Left kidney (tissue), 2 donors: Measurements from ENCODE around the gene PSD2. TPM values are rescaled to one million over a fixed set of nuclear protein-coding genes. Genes with fewer than 3 reads are reported as not detected.

Experiments used
- DNase-seq: peaks from one replicate; pipeline ENCODE4 v3.0.0-alpha.2; 2013
- polyA plus RNA-seq: library from polyadenylated mRNA; unstranded; fragments of 120-200 nt; gene quantifications from one replicate; pipeline ENCODE4 v1.2.1, GENCODE V29; 2013; ENCODE audit not compliant: insufficient read length

The PSD2 gene
- polyA plus RNA-seq, 1 donor: 2.2 TPM

- DNase-seq: no peak
These were observed 32.2 kb upstream of the PSD2 start for GRCh38 chr5:139763280-139763929.

- no peak for DNase-seq
These were observed 31.4 kb upstream of the PSD2 start for GRCh38 chr5:139763930-139764791.

DNA sequence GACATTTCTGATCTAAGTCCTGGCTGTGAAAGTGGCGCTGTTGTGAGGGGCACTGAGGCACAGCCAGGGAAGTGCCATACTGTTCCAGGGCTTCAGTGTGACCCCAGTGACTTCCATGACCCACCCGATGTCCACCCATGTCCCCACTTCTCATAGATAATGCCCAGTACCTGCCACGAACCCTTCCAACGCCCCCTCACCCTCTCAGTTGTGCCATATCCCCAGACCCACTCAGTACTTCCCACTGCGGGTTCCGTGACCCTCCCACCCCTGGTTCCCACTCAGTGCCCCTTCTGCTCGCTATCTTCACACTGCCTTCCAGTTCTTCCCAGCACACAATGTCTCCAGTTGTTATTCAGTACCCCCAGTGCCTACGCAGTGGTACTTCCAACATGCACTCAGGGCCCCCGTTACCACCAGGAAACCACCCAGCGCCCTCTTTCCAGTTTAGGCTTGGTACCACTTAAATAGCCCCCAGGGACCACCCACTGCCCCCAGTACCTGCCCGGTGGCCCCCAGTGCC is 30.7 kb upstream of the PSD2 start:
- no peak for DNase-seq

DNA sequence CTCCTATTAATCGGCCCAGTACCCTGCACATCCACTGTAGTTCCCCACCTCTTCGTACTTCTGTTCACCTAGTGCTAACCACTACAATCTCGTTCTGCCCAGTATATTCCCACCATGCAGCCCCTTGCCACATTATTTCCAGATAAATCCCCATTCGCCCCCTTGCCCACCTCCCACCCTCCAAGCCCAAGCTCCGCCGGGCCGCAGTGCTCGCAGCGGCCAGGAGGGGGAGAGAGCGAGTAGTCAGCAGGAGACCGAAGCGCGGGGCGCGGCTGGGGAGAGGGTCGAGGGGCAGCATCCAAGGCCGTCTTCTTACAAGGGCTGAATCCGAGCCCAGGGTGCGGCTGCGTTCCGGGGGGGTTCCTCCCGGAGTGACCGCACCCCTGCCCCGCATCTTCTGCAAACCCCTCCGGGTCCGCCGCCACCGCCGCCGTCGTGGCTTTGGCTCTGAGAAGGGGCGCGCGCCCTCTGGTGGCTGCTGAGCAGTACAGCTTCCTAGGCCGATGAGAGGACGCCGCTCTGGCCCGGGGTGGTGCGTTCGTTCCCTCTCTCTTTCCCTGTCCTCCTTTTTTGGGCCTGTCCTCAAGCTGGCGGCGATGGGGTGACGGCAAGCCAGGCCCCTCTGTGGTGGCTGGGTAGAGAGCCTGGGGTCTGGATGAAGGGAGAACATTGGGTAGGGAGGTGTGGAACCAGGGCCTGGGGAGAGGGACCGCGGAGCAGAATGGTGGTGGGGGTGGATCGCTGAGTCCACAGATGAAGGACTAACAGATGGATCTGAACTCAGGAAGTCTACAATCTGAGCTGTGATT is 30.0 kb upstream of the PSD2 start:
- peak; percentile 83 for DNase-seq

DNA sequence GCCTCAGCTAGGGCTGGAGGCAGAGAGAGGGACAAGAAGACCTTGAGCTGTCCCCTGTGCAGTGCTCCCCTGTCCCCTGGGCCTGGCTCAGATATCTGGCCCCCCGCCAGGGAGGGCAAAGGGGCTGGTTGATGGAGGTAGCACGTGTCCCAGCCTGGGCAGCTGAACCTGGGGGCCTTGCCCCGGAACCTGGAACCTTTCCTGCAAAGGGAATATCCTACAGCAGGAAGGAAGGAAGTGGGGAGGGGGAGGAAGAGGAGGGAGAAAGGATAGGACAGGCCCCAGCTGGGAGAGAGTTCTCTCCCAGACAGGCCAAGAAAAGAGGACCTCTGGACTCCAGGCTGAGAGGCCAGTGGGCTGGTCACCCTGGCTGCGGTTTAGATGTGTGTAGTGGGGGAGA is 27.6 kb upstream of the PSD2 start:
- DNase-seq: no peak

DNA sequence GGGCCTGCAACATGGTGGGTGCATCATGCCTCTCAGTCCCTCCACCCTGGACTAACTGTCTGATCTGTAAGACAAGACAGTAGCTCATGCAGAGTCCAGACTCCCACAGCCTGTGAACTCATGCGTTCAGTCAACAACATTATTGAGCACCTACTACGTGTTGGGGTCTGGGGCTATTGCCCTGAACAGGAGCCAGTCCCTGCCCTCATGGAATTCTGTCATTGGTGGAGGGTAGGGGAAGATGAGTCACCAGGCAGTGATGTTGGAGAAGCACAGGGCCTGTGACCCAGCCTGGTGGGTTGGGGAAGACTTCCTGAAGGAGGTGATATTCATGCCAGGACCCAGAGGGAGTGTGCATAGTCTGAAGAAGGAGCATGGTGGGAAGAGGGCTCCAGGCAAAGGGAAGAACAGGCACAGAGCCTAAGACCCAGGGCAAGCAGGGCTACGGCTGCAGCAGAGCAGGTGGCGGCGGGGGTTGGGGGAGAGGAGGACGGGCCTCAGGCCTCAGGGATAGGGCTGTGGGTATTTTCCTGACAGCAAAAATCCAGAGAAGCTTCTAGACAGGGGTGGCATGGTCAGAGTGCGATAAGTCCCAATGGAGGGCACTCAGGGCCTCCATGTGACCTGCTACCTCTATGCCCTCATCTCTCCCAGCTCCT is 26.7 kb upstream of the PSD2 start:
- DNase-seq: no peak

- DNase-seq: no peak
These were observed 26.1 kb upstream of the PSD2 start for GRCh38 chr5:139769477-139769876.

DNA sequence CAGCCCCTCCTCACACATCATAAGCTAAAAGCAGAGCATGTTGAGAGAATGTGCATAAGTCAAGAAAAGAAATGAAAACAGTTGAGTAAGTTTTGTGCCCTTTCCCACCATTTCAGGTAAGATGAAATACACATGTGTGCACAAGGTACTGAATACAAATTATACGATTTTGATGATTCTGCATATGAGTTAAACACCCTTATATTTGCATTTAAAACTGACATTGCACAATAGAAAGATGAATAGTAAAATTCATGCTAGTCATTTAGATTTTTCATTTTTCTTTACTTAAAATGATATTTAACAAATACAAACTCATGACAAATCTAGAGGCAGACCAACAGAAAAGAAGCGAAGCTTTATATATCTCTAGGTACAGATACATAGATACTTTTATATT is 24.9 kb upstream of the PSD2 start:
- no peak for DNase-seq

DNA sequence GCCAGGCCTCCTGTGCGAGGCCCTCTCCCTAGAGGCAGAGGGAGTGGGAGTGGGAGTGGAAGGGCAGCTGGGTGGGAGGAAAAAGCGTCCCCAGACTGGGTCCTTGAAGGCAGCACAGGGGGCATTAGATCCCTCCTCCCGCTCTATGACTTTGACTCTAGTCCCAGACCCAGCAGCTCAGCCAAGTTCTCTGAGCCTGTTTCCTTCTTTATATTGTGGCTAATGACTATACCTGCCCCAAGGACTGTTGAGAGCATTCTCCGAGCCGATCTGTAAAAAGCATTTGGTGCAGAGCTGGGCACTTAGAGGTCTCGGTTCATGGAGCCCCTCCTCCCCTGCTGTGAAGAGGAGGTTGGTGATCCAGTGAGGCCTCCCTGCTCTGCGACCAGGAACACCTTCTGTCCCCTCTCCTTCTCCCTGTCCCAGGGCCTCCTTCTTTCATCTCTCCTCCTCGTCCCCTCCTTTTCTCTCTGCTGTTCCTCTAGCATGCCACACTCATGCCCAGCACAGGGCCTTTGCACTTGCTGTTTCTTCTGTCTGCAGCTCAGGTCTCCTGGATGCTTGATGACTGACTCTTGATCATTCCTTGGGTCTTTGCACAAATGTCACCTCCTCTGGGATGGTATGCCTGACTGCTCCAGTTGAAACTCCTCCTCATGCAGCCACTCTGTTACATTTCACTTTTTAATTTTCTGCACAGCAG is 23.4 kb upstream of the PSD2 start:
- DNase-seq: no peak

DNA sequence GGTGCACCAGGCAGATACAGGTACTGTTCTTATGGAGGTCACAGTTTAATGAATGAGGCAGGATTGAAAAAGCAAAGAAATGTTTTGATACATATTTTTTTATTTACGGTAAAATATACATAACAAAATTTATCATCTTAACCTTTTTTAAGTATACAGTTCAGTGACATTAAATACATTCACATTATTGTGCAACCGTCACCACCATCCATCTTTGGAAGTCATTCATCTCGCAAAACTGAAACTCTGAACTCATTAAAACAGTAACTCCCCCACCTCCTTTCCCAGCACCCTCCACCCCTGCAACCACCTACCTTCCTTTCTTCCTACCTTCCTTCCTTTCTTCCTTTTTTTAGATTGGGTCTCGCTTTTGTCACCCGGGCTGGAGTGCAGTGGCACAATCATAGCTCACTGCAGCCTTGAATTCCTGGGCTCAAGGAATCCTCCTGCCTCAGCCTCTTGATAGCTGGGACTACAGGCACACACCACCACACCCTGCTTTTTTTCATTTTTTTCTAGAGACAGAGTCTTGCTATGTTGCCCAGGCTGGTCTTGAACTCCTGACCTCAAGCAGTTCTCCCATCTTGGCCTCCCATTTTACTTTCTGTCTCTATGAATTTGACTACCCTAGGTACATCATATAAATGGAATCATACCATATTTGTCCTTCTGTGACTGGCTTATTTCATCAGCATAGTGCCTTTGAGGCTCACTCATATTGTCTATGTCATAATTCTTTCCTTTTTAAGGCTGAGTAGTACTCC is 22.5 kb upstream of the PSD2 start:
- no peak for DNase-seq

- DNase-seq: no peak
These were observed 20.5 kb upstream of the PSD2 start for GRCh38 chr5:139774980-139775661.

DNA sequence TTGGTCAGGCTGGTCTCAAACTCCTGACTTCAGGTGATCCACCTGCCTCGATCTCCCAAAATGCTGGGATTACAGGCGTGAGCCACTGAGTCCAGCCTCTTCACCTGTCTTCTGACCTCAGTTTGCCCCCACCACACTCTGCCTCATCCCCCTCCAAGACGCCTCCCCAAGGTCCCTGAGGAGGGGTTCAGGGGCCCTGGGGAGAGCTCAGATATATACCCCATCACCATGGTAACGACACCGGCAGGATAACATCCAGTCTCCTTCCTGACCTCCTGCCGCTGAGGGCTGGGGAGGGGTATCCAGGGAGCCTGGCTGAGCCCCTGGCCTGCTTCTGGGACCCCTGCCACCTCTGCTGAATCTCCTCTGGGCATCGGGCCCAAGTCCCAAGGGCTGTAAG is 19.7 kb upstream of the PSD2 start:
- DNase-seq: no peak

DNA sequence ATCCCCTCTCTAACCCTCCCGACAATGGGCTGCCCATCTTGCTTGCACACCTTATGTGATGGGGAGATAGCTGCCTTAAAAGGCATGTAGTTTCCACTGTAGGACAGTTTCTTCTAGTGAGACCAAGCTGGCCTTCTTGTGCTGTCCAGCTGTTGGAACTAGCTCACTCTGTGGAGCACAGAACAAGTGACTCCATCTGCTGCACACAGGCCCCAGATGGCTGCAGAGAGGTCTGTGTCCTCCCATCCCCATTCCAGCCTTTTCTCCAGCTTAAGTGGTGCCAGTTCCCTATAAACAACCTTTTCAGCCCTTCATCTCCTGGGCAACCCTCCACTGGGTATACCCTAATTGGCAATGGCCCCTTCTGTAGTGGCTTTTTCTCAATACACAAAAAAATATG is 18.7 kb upstream of the PSD2 start:
- no peak for DNase-seq

DNA sequence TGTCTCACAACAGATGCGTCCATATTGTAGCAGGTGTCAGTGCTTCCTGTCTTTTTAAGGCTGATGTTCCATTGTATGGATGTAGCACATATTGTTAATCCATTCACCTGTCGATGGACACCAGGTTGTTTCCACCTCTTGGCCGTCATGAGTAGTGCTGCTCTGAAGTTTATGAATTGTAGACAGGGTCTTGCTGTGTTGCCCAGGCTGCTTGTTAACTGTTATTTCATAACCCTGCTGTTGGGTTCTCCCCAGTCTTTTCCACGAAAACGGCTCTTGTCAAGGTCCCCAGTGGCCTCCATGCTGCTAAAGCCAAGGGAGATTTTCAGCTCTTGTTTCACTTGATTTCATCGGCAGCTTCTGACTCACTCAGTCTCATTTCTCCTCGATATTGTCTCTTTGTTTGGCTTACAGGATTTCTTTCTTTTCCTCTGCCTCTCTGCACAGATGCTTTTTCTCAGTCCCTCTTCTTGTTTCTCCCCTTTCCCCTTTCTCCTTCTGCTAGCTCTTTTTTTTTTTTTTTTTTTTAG is 12.1 kb upstream of the PSD2 start:
- no peak for DNase-seq

- DNase-seq: no peak
These were observed 11.1 kb upstream of the PSD2 start for GRCh38 chr5:139784488-139784887.

GRCh38 chr5:139787257-139787567 is 8.4 kb upstream of the PSD2 start:
- no peak for DNase-seq

DNA sequence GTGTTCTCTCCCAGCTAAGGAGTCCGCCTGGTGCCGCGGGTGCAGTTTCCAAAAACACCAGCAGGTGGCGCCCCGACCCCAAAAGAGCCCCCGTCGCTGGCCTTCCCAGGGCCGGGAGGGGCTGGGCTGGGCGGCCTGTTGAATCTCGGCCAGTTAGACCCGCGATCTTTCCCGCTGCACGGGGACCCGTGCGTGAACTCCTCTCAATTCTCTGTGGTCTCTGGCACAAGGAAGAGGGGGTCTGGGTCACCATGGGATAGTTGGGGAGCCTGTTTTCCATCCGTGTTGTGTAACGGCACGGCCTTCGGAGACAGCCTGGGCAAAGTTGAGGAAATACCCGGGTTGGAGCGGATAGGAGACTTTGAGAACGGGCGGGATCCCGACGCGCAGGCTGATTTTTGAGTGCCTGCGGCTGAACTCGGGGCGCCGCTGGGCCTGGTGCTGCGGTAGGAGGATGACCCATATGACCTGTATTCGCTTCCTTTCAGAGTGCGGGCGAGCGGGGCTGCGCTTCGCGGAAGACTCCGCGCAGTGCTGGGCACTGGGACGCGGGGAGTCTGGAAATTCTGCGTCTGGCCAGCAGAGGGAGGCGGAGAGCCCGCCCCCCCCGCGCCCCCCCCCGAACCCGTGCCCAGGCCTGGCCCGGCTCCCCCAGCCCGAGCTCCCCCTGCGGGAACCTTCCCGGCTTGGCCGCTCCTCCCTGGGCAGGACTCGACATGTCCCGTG is 7.9 kb upstream of the PSD2 start:
- peak; percentile 81 for DNase-seq

DNA sequence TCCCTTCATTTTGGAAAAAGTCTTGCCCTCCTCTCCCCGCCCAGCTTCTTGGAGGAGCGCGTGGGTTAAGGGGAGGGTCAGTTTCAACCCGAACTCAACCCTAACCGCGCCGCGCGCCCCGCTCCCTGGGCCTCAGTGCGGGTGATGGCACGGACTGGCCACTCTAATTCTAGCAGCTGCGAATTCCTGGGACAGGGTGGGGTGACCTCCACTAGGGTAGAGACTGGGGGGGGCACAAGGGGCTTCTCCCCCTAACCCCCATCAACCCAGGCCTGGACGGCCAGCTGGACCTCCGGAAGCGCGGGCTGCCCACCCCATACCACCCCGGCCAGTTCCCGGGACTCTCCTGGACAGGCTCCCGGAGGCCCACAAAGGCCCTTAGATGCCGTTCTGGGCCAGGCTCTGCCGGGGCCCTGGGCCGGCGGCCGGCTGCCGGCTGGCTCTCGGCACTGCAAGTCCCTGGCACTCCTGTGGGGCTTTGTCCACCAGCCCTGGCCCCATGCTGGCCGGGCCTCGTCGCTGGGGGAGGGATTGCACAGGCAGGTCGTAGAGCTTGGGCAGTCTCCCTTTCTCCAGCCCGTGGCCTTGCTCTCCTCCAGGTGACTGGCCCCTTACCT is 7.2 kb upstream of the PSD2 start:
- DNase-seq: no peak
